ENCODE results near the gene ANKFN1. TPM values are rescaled to one million over a fixed set of nuclear protein-coding genes. Genes with fewer than 3 reads are reported as not detected.

Gene ANKFN1
- total RNA-seq, 1 donor from 2014 or later = 0.96 TPM

DNA sequence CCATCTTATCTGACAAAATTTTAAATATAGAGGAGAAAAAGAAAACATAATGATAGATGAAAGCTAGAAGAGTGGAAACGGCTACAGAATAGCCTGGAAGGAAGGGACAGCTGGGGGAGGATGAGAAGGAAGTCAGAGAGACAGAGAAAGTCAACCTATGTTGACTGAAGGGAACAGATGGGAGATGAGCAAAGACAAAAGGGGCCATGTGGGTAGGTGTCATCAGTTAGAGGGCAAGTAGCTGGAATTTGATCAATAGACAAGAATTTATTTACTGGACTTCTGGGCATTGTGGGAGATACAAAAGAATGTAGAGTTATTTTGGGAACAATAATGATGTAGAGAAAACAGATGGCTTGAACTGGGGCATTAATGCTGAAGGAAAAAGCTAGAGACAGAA, 194.4 kb downstream of the ANKFN1 start:
- no peaks in the 10 kb centered on the region for H3K36me3 Mint-ChIP-seq (ENCODE audit: unreplicated experiment)
- H3K27ac Mint-ChIP-seq (ENCODE audit: unreplicated experiment) = peak overlapping the region; percentile 87
- peaks cover 5% of the 10 kb centered on the region for H3K27me3 Mint-ChIP-seq (ENCODE audit: unreplicated experiment)
- peak overlapping the region; percentile 3 for H3K4me3 Mint-ChIP-seq (ENCODE audit: unreplicated experiment)
- peaks cover 4% of the 10 kb centered on the region for H3K9me3 Mint-ChIP-seq (ENCODE audit: unreplicated experiment)
- peaks cover 10% of the 10 kb centered on the region for H3K4me1 Mint-ChIP-seq (ENCODE audit: low read depth, unreplicated experiment)
- DNase-seq = no peak
- TF ChIP-seq, protein P1, sequence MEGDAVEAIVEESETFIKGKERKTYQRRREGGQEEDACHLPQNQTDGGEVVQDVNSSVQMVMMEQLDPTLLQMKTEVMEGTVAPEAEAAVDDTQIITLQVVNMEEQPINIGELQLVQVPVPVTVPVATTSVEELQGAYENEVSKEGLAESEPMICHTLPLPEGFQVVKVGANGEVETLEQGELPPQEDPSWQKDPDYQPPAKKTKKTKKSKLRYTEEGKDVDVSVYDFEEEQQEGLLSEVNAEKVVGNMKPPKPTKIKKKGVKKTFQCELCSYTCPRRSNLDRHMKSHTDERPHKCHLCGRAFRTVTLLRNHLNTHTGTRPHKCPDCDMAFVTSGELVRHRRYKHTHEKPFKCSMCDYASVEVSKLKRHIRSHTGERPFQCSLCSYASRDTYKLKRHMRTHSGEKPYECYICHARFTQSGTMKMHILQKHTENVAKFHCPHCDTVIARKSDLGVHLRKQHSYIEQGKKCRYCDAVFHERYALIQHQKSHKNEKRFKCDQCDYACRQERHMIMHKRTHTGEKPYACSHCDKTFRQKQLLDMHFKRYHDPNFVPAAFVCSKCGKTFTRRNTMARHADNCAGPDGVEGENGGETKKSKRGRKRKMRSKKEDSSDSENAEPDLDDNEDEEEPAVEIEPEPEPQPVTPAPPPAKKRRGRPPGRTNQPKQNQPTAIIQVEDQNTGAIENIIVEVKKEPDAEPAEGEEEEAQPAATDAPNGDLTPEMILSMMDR (IDR thresholded peaks at IDR 0.05; ENCODE audit: partially characterized antibody, unreplicated experiment) = no peak

DNA sequence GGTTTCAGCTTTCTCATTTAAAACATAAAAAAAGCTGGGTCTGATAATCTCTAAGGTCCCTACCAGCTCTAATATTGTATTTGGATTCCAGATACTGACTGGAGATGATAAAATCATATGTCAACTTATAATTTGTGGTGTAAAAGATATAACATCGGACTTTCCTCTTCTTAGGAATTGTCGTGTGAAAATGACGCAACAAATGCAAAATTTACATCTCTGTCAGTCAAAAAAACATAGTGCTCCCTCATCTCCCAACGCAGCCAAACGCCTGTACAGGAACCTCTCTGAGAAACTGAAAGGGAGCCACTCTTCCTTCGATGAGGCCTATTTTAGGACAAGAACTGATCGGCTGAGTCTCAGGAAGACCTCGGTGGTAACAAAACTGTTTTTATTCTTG, 197.3 kb downstream of the ANKFN1 start:
- peaks cover 5% of the 10 kb centered on the region for H3K27me3 Mint-ChIP-seq (ENCODE audit: unreplicated experiment)
- H3K4me1 Mint-ChIP-seq (ENCODE audit: low read depth, unreplicated experiment) = peaks cover 9% of the 10 kb centered on the region
- no peak overlapping the region for H3K27ac Mint-ChIP-seq (ENCODE audit: unreplicated experiment)
- DNase-seq = no peak
- no peaks in the 10 kb centered on the region for H3K36me3 Mint-ChIP-seq (ENCODE audit: unreplicated experiment)
- peaks cover 4% of the 10 kb centered on the region for H3K9me3 Mint-ChIP-seq (ENCODE audit: unreplicated experiment)
- H3K4me3 Mint-ChIP-seq (ENCODE audit: unreplicated experiment) = no peak overlapping the region
- TF ChIP-seq, protein P1 (IDR thresholded peaks at IDR 0.05; ENCODE audit: partially characterized antibody, unreplicated experiment) = no peak

- Mint-ChIP-seq H3K4me3 (ENCODE audit: unreplicated experiment) (no peak overlapping the region), H3K27me3 (ENCODE audit: unreplicated experiment) (peaks cover 5% of the 10 kb centered on the region), H3K4me1 (ENCODE audit: low read depth, unreplicated experiment) (peaks cover 9% of the 10 kb centered on the region), H3K9me3 (ENCODE audit: unreplicated experiment) (peaks cover 4% of the 10 kb centered on the region), H3K27ac (ENCODE audit: unreplicated experiment) (no peak overlapping the region), H3K36me3 (ENCODE audit: unreplicated experiment) (no peaks in the 10 kb centered on the region)
- TF ChIP-seq, protein P1 (IDR thresholded peaks at IDR 0.05; ENCODE audit: partially characterized antibody, unreplicated experiment) = no peak
- DNase-seq = no peak
These were observed 198.4 kb downstream of the ANKFN1 start for GRCh38 chr17:56351675-56352074.

DNA sequence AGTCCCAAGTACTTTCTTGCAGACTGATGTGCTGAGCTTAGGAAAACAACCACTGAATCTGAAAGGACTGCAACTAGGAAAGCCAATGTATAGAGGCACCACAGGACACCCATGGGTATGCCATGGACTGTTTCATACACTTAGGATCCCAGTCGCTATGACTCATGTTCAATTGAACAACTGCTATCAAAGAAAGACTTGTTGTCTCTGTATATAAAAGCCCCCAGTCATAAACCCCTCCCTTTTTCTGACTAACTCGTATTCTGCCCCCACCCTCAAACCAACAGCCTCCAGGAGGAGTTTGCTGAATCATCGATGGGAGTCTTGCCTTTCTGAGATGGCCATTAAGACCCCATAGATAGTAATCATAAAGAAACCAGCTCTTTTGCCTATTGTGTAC, 205.4 kb downstream of the ANKFN1 start:
- Mint-ChIP-seq H3K4me1 (ENCODE audit: low read depth, unreplicated experiment) (no peaks in the 10 kb centered on the region), H3K27ac (ENCODE audit: unreplicated experiment) (no peak overlapping the region), H3K27me3 (ENCODE audit: unreplicated experiment) (no peaks in the 10 kb centered on the region), H3K36me3 (ENCODE audit: unreplicated experiment) (no peaks in the 10 kb centered on the region), H3K4me3 (ENCODE audit: unreplicated experiment) (no peak overlapping the region), H3K9me3 (ENCODE audit: unreplicated experiment) (no peaks in the 10 kb centered on the region)
- no peak for DNase-seq
- TF ChIP-seq, protein P1 (IDR thresholded peaks at IDR 0.05; ENCODE audit: partially characterized antibody, unreplicated experiment) = no peak

GRCh38 chr17:56359518-56359917, 206.2 kb downstream of the ANKFN1 start:
- TF ChIP-seq, protein P1 (IDR thresholded peaks at IDR 0.05; ENCODE audit: partially characterized antibody, unreplicated experiment) = no peak
- no peak overlapping the region for H3K4me3 Mint-ChIP-seq (ENCODE audit: unreplicated experiment)
- H3K27me3 Mint-ChIP-seq (ENCODE audit: unreplicated experiment) = no peaks in the 10 kb centered on the region
- H3K9me3 Mint-ChIP-seq (ENCODE audit: unreplicated experiment) = no peaks in the 10 kb centered on the region
- H3K4me1 Mint-ChIP-seq (ENCODE audit: low read depth, unreplicated experiment) = no peaks in the 10 kb centered on the region
- DNase-seq = no peak
- H3K27ac Mint-ChIP-seq (ENCODE audit: unreplicated experiment) = no peak overlapping the region
- no peaks in the 10 kb centered on the region for H3K36me3 Mint-ChIP-seq (ENCODE audit: unreplicated experiment)
